Adrenal gland (tissue), 12 donors: ENCODE measurements around the gene SHISA3. TPM values are rescaled to one million over a fixed set of nuclear protein-coding genes. Genes with fewer than 3 reads are reported as not detected.

Experiments
- DNase-seq, 7 donors: peaks; one replicate each; pipeline ENCODE4 v3.0.0-alpha.2; 2019 to 2020
- H3K27ac ChIP-seq, 5 donors: fragments of 200-600 bp; sonication (generic) in 4 of 5; 1 replicate in 3 of 5; 2 replicates in 2 of 5; pipeline versions ENCODE4 v1.5.1 to v1.8.0; 2016 to 2020; ENCODE audit warnings: mild to moderate bottlenecking in 1 of 5
- H3K27me3 ChIP-seq: fragments of 200-600 bp; 2 replicates; pipeline ENCODE4 v1.8.0; 2021
- H3K36me3 ChIP-seq, 2 donors: fragments of 200-600 bp; replicated peaks in 1 of 2; 1 replicate in 1 of 2; 2 replicates in 1 of 2; pipeline versions ENCODE4 v1.5.1 to v1.8.0; 2018 to 2022
- H3K4me1 ChIP-seq, 2 donors: fragments of 200-600 bp; replicated peaks in 1 of 2; 1 replicate in 1 of 2; 2 replicates in 1 of 2; pipeline versions ENCODE4 v1.5.1 to v1.8.0; 2018 to 2021
- H3K4me3 ChIP-seq, 4 donors: fragments of 200-600 bp; sonication (generic) in 3 of 4; one replicate each; pipeline ENCODE4 v1.5.1; 2016 to 2018
- H3K9me3 ChIP-seq, 3 donors: fragments of 200-600 bp; sonication (generic) in 1 of 3; replicated peaks in 1 of 3; 1 replicate in 2 of 3; 2 replicates in 1 of 3; pipeline versions ENCODE4 v1.5.1 to v1.8.0; 2016 to 2021
- CTCF ChIP-seq, 6 experiments: fragments of 450-650 bp in 4 of 6; fragments of 200-600 bp in 2 of 6; sonication (generic) in 1 of 6; IDR thresholded peaks; 1 replicate in 5 of 6; 2 replicates in 1 of 6; pipeline versions ENCODE4 v1.5.1 to v1.8.0; 2016 to 2021; ENCODE audit warnings: antibody characterized with exemption in 6 of 6, mild to moderate bottlenecking in 2 of 6, moderate library complexity in 1 of 6
- POLR2A ChIP-seq, 2 donors: fragments of 450-650 bp; IDR thresholded peaks; one replicate each; pipeline ENCODE4 v1.6.1; 2017; ENCODE audit warnings: antibody characterized with exemption in 2 of 2, mild to moderate bottlenecking in 2 of 2, moderate library complexity in 1 of 2
- WGBS, 4 donors: extraction: QIAGEN DNeasy Blood & Tissue Kit in 2 of 4; methylation state at CpG; one replicate each; pipeline versions ENCODE4 v1.1.5 to v1.1.7; 2013 to 2017; 5-methylcytosine and 5-hydroxymethylcytosine counted together
- intact Hi-C, 2 donors: fragments of 100-400 bp; cut with DNase I; formaldehyde crosslinking; loops; one replicate each; pipeline versions ENCODE4 v1.14.1 to v1.15.0; 2022 to 2023
- polyA plus RNA-seq, 3 donors: library from polyadenylated mRNA; stranded (reverse); fragments of 200-250 nt in 2 of 3; fragments of 350-450 nt in 1 of 3; fragmentation: Illumina TruSeq in 1 of 3; extraction: RNeasy Lipid Tissue Mini Kit (QIAGEN cat#74804) in 1 of 3; gene quantifications; one replicate each; pipeline ENCODE4 v1.2.3, GENCODE V29; 2013 to 2014
- total RNA-seq, 9 donors: library from RNA; depleted of rRNA in 4 of 9; stranded (reverse); fragments of >200 nt in 4 of 9; fragments of 120-200 nt in 1 of 9; fragmentation: NEBNext Ultra II Directional in 1 of 9; extraction: Animal tissue kit (Norgen Biotek cat#: 25700) in 1 of 9; gene quantifications; one replicate each; pipeline versions ENCODE4 v1.1.0 to v1.2.4, GENCODE V29; 2013 to 2023
- donor health status: healthy with polysubstance abuse.
- donor health status: Bipolar disorder and iron deficiency.
- donor health status: DM: yes; HTN: yes; CAD: no.
- donor health status: DM: no; HTN: no; CAD: no.
- donor health status: DM: no; HTN: no; CAD: no.
- donor health status: DM: yes; HTN: yes; CAD: no.

Gene SHISA3
- total and polyA plus RNA-seq, 12 donors = 0.26 to 2.8 (median 1.7) TPM

GRCh38 chr4:42396361-42396751, 932 bp upstream of the SHISA3 start:
- Histone ChIP-seq H3K27ac (no peak overlapping the region), H3K4me1 (peaks cover 16 to 25% of the 10 kb centered on the region in 2 donors), H3K4me3 (peak overlapping the region in 1 of 4 donors; percentile 63), H3K9me3 (no peaks in the 10 kb centered on the region), H3K27me3 (peaks cover 38% of the 10 kb centered on the region), H3K36me3 (no peaks in the 10 kb centered on the region)
- intact Hi-C loops = no loop called here
- TF ChIP-seq CTCF (IDR thresholded peaks at IDR 0.05) (no peak), POLR2A (IDR thresholded peaks at IDR 0.05) (no peak)
- 63 to 75% (median 69%) methylated on average over 17 of the region's 17 CpGs for whole genome bisulfite sequencing, 4 donors
- no peak for DNase-seq

- H3K4me3 ChIP-seq = peak overlapping the region in 2 of 4 donors; percentile 21 to 63
- H3K4me1 ChIP-seq = peaks cover 16 to 25% of the 10 kb centered on the region in 2 donors
- peaks cover 38% of the 10 kb centered on the region for H3K27me3 ChIP-seq
- H3K36me3 ChIP-seq = no peaks in the 10 kb centered on the region
- WGBS, 4 donors = 0 to 1% (median 0%) methylated on average over 19 to 52 of the region's 52 CpGs; no CpG with 5 or more reads in 1 of the 4 donors
- intact Hi-C loops = no loop called here
- peak in 3 of 7 donors; percentile 19 to 24 (median 21) for DNase-seq
- H3K27ac ChIP-seq = no peak overlapping the region
- H3K9me3 ChIP-seq = no peaks in the 10 kb centered on the region
- TF ChIP-seq CTCF (IDR thresholded peaks at IDR 0.05) (no peak), POLR2A (IDR thresholded peaks at IDR 0.05) (no peak)
These were observed 415 bp downstream of the SHISA3 start for GRCh38 chr4:42397635-42398170.

GRCh38 chr4:42398171-42398870, 1.0 kb downstream of the SHISA3 start:
- Histone ChIP-seq H3K9me3 (no peaks in the 10 kb centered on the region), H3K4me3 (peak overlapping the region in 2 of 4 donors; percentile 21 to 63)
- intact Hi-C loops = no loop called here

More at GRCh38 chr4:42398171-42398870, 1.0 kb downstream of the SHISA3 start:
- Histone ChIP-seq H3K27ac (no peak overlapping the region), H3K36me3 (no peaks in the 10 kb centered on the region), H3K27me3 (peaks cover 38% of the 10 kb centered on the region), H3K4me1 (peaks cover 16 to 25% of the 10 kb centered on the region in 2 donors)
- peak in 1 of 7 donors; percentile 10 for DNase-seq
- TF ChIP-seq CTCF (IDR thresholded peaks at IDR 0.05) (no peak), POLR2A (IDR thresholded peaks at IDR 0.05) (no peak)
- WGBS, 4 donors = 1 to 3% (median 1%) methylated on average over 23 to 60 of the region's 60 CpGs
